ENCODE measurements around the gene MYCBP2. TPM values are rescaled to one million over a fixed set of nuclear protein-coding genes. Genes with fewer than 3 reads are reported as not detected.

Gene MYCBP2
- polyA plus RNA-seq, 1 of the 3 experiments (the other 2 are of a cell fraction): 18.5 TPM

GRCh38 chr13:77184455-77184854 is 142.4 kb downstream of the MYCBP2 start:
- TF ChIP-seq FOSL2 (IDR thresholded peaks at IDR 0.05; ENCODE audit: borderline replicate concordance, low read depth) (no peak), ZBTB33 (IDR thresholded peaks at IDR 0.05; ENCODE audit: borderline replicate concordance, low read depth) (no peak), MAX (IDR thresholded peaks at IDR 0.05; ENCODE audit: low read depth) (no peak), POLR2AphosphoS5 (IDR thresholded peaks at IDR 0.05; ENCODE audit: low read depth, low read length) (no peak), IRF3 (IDR thresholded peaks at IDR 0.05; ENCODE audit: low read depth, low read length) (no peak), TEAD4 (IDR thresholded peaks at IDR 0.05; ENCODE audit: borderline replicate concordance, insufficient read depth) (no peak), YY1 (IDR thresholded peaks at IDR 0.05; ENCODE audit: low read depth) (no peak), TAF1 (IDR thresholded peaks at IDR 0.05; ENCODE audit: borderline replicate concordance, low read depth, low read length) (no peak), MEF2A (IDR thresholded peaks at IDR 0.05; ENCODE audit: borderline replicate concordance, low read depth) (no peak)
- no peak for DNase-seq
- 80% methylated on average over 2 of the region's 2 CpGs for whole genome bisulfite sequencing (ENCODE audit: low lambda C conversion rate)
- no peaks in the 10 kb centered on the region; a peak in 1 of 4 replicates for H3K4me1 ChIP-seq (ENCODE audit: control insufficient read depth in 1 of 2, insufficient read depth in 2 of 2, low read depth in 1 of 2, low read length in 1 of 2)
- CTCF ChIA-PET: interaction anchor here (0.7 kb wide), 1 partner anchor 315 kb away, joined by 3 read pairs; no protein-coding TSS in a partner anchor
- no peaks in the 10 kb centered on the region for H3K9me3 ChIP-seq
- H3K36me3 ChIP-seq (replicated peaks in 1 of 2; ENCODE audit: control insufficient read depth in 1 of 2, insufficient read depth in 2 of 2, low read length in 1 of 2): peaks cover 63 to 72% of the 10 kb centered on the region in 2 experiments
- H3K4me3 ChIP-seq (ENCODE audit: low read depth in 2 of 2, low read length in 1 of 2): no peak overlapping the region
- H3K27me3 ChIP-seq (ENCODE audit: insufficient read depth): no peaks in the 10 kb centered on the region
- no peak overlapping the region for H3K9ac ChIP-seq
- 0 out of 2 replicates have a peak, but pooled peaks cover 3% of the 10 kb centered on the region for H3K9me2 ChIP-seq
- H4K20me1 ChIP-seq (ENCODE audit: insufficient read depth): no peaks in the 10 kb centered on the region
- H3K27ac ChIP-seq (ENCODE audit: low read depth in 2 of 2, low read length in 1 of 2): no peak overlapping the region
- no peaks in the 10 kb centered on the region for H3K79me2 ChIP-seq (ENCODE audit: insufficient read depth)
- no peak overlapping the region for H2AFZ ChIP-seq (ENCODE audit: low read depth)
- H3K4me2 ChIP-seq: no peak overlapping the region
- H3F3A ChIP-seq (replicated peaks; ENCODE audit: insufficient read depth): no peaks in the 10 kb centered on the region
- POLR2A ChIA-PET: no interaction called here

- Histone ChIP-seq H3K27ac (ENCODE audit: low read depth in 2 of 2, low read length in 1 of 2) (no peak overlapping the region), H3K9me3 (no peaks in the 10 kb centered on the region), H4K20me1 (ENCODE audit: insufficient read depth) (no peaks in the 10 kb centered on the region), H3K9me2 (0 out of 2 replicates have a peak, but pooled peaks cover 3% of the 10 kb centered on the region), H3K27me3 (ENCODE audit: insufficient read depth) (no peaks in the 10 kb centered on the region), H3K4me3 (ENCODE audit: low read depth in 2 of 2, low read length in 1 of 2) (no peak overlapping the region), H3K4me1 (ENCODE audit: control insufficient read depth in 1 of 2, insufficient read depth in 2 of 2, low read depth in 1 of 2, low read length in 1 of 2) (no peaks in the 10 kb centered on the region; a peak in 2 of 4 replicates), H3K4me2 (no peak overlapping the region), H3K9ac (no peak overlapping the region), H2AFZ (ENCODE audit: low read depth) (no peak overlapping the region), H3K36me3 (replicated peaks in 1 of 2; ENCODE audit: control insufficient read depth in 1 of 2, insufficient read depth in 2 of 2, low read length in 1 of 2) (peaks cover 61 to 70% of the 10 kb centered on the region in 2 experiments), H3F3A (replicated peaks; ENCODE audit: insufficient read depth) (peaks cover 4% of the 10 kb centered on the region), H3K79me2 (ENCODE audit: insufficient read depth) (no peaks in the 10 kb centered on the region)
- no peak for DNase-seq
- WGBS (ENCODE audit: low lambda C conversion rate): 95% methylated on average over 4 of the region's 4 CpGs
- CTCF ChIA-PET: interaction anchor here (1.4 kb wide), 1 partner anchor 298 kb away, joined by 4 read pairs; no protein-coding TSS in a partner anchor
- no peak for TF ChIP-seq FOSL2 (IDR thresholded peaks at IDR 0.05; ENCODE audit: borderline replicate concordance, low read depth)
- TF ChIP-seq MEF2A (IDR thresholded peaks at IDR 0.05; ENCODE audit: borderline replicate concordance, low read depth): no peak
- TF ChIP-seq CHD2 (IDR thresholded peaks at IDR 0.05; ENCODE audit: low read length, partially characterized antibody): no peak
- TF ChIP-seq RXRA (IDR thresholded peaks at IDR 0.05; ENCODE audit: borderline replicate concordance, low read depth): no peak
- no peak for TF ChIP-seq SIN3A (IDR thresholded peaks at IDR 0.05; ENCODE audit: borderline replicate concordance, low read depth, low read length)
- no peak for TF ChIP-seq EZH2phosphoT487 (IDR thresholded peaks at IDR 0.05; ENCODE audit: borderline replicate concordance, low read depth)
- no peak for TF ChIP-seq FOXJ3 (CRISPR knock-in tag; IDR thresholded peaks at IDR 0.05)
- TF ChIP-seq YY1 (IDR thresholded peaks at IDR 0.05; ENCODE audit: low read depth): no peak
- TF ChIP-seq RAD21 (IDR thresholded peaks at IDR 0.05; ENCODE audit: low read length): no peak
- TF ChIP-seq POLR2AphosphoS5 (IDR thresholded peaks at IDR 0.05; ENCODE audit: low read depth, low read length): no peak
- no peak for TF ChIP-seq REST (IDR thresholded peaks at IDR 0.05; ENCODE audit: low read depth, low read length)
- no peak for TF ChIP-seq FOXM1 (IDR thresholded peaks at IDR 0.05; ENCODE audit: low read depth)
- TF ChIP-seq TAF1 (IDR thresholded peaks at IDR 0.05; ENCODE audit: borderline replicate concordance, low read depth, low read length): no peak
- TF ChIP-seq GATA2 (CRISPR knock-in tag; IDR thresholded peaks at IDR 0.05): no peak
- TF ChIP-seq RCOR1 (IDR thresholded peaks at IDR 0.05; ENCODE audit: low read length): no peak
- POLR2A ChIA-PET: no interaction called here
These were observed 146.9 kb downstream of the MYCBP2 start for GRCh38 chr13:77180011-77180410.
